ENCODE results near the gene COPG2. TPM values are rescaled to one million over a fixed set of nuclear protein-coding genes. Genes with fewer than 3 reads are reported as not detected.
"Not testable (repeated sequence)": the region's sequence is repeated elsewhere in the genome, so short reads cannot be mapped to it uniquely, and the experiment has no call there.

The COPG2 gene
- total RNA-seq, 4 donors from 2014 or later, result 3.4 to 19.7 (median 7.4) TPM

DNA sequence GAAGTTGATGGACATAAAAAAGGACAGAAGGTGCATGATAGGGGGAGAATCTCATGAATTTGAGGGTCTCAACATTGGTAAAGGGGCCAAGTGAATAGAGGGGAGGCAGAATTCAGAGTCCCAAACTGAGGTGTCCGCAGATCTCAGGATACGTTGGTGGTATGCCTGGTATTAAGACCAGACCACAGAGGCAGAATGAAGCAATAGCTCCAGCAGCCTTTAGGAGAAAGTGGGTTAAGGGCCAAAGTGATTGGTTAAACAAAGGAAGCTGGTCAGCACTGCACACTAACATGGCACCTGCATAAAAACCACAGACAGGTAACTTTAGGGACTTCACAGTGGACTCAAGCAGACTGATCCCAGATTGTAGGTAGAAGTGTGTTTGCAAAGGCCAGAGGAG, 139.1 kb downstream of the COPG2 start:
- intact Hi-C loops (cut with DNase I; ENCODE audit: low total_unique reads), result no loop called here
- no peak overlapping the region for H3K27ac ChIP-seq
- DNase-seq, result no peak
- no peaks in the 10 kb centered on the region for H3K36me3 ChIP-seq
- H3K4me3 ChIP-seq, result no peak overlapping the region
- H3K4me1 ChIP-seq, result peaks cover 0 to 5% (median 0%) of the 10 kb centered on the region in 4 donors
- no peaks in the 10 kb centered on the region for H3K9me3 ChIP-seq
- no peaks in the 10 kb centered on the region for H3K27me3 ChIP-seq
- 98 to 100% methylated on average over 2 of the region's 2 CpGs for WGBS, 2 donors (ENCODE audit: low coverage in 1 of 2)
- in situ Hi-C loops (cut with MboI; ENCODE audit: low pct_ligation_motif_present in 1 of 4, low pct_unique_long_range_greater_than_20kb in 1 of 4, low sequenced_read_pairs in 3 of 4), result no loop called here
- TF ChIP-seq POLR2AphosphoS5 (IDR thresholded peaks at IDR 0.05) (no peak), EP300 (IDR thresholded peaks at IDR 0.05; ENCODE audit: low read depth) (no peak), POLR2A (IDR thresholded peaks at IDR 0.05) (no peak)
- TF ChIP-seq, protein P1, sequence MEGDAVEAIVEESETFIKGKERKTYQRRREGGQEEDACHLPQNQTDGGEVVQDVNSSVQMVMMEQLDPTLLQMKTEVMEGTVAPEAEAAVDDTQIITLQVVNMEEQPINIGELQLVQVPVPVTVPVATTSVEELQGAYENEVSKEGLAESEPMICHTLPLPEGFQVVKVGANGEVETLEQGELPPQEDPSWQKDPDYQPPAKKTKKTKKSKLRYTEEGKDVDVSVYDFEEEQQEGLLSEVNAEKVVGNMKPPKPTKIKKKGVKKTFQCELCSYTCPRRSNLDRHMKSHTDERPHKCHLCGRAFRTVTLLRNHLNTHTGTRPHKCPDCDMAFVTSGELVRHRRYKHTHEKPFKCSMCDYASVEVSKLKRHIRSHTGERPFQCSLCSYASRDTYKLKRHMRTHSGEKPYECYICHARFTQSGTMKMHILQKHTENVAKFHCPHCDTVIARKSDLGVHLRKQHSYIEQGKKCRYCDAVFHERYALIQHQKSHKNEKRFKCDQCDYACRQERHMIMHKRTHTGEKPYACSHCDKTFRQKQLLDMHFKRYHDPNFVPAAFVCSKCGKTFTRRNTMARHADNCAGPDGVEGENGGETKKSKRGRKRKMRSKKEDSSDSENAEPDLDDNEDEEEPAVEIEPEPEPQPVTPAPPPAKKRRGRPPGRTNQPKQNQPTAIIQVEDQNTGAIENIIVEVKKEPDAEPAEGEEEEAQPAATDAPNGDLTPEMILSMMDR (IDR thresholded peaks at IDR 0.05), result no peak

DNA sequence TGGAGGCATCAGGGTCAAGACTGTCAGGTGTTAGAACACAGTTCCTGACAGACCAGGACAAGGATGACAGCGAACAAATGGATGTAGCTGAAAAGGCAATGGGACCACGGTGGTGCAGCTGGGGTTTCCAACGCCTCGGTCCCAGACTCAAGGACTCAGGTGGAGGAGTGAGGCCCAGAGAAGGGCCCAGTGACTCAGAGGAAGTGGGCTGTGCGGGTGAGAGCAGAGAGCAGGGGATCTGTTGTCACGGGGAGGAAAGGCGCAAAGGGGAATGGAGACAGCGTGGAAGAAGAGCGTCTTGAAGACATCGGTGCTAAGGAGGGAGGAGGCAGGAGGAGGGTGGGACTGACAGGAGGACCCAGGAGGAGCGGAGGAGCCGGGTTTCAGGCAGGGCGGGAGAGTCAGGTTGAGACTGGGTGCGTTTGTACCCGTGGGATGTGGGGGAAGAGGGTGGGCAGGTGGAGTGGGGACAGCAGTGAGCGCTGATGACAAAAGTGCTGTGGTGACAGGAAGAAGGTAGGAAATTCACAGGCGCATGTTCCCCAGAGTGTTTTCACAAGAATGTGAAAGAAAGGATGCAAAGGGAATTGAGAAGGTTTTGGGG, 140.7 kb downstream of the COPG2 start:
- intact Hi-C loops (cut with DNase I; ENCODE audit: low total_unique reads); DNase-seq; H3K27me3 ChIP-seq; H3K4me3 ChIP-seq; H3K27ac ChIP-seq; H3K4me1 ChIP-seq; H3K36me3 ChIP-seq; H3K9me3 ChIP-seq; in situ Hi-C loops (cut with MboI; ENCODE audit: low pct_ligation_motif_present in 1 of 4, low pct_unique_long_range_greater_than_20kb in 1 of 4, low sequenced_read_pairs in 3 of 4): not testable (repeated sequence)
- 83 to 88% methylated on average over 10 to 17 of the region's 17 CpGs for WGBS, 2 donors (ENCODE audit: low coverage in 1 of 2)

DNA sequence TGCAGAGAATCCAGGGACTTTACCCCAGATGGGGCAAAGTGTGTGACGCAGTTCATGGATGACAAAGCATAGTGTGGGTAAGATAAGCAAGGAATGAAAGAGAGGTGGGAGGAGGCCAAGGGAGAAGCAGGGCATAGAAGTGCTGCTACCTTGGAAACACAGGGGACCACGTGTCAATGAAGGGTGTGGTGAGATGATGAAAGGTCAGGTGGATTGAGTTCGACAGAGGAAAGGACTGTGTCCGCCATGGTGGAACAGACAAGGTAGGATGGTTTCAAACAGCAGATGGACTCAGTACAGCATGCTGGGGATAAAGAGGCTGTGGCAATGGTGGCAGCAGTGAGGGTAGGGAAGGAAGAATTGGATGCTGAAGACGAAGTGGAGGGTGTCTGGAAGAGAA, 143.9 kb downstream of the COPG2 start:
- H3K27ac ChIP-seq, result no peak overlapping the region
- intact Hi-C loops (cut with DNase I; ENCODE audit: low total_unique reads) (no loop called here), in situ Hi-C loops (cut with MboI; ENCODE audit: low pct_ligation_motif_present in 1 of 4, low pct_unique_long_range_greater_than_20kb in 1 of 4, low sequenced_read_pairs in 3 of 4) (no loop called here)
- H3K27me3 ChIP-seq, result no peaks in the 10 kb centered on the region
- peaks cover 0 to 12% (median 3%) of the 10 kb centered on the region in 4 donors for H3K4me1 ChIP-seq
- H3K36me3 ChIP-seq, result no peaks in the 10 kb centered on the region
- TF ChIP-seq, protein P1 (IDR thresholded peaks at IDR 0.05), result no peak
- no peak for DNase-seq
- WGBS, 2 donors (ENCODE audit: low coverage in 1 of 2), result 89 to 94% methylated on average over 5 of the region's 5 CpGs
- H3K4me3 ChIP-seq, result no peak overlapping the region
- H3K9me3 ChIP-seq, result no peaks in the 10 kb centered on the region

DNA sequence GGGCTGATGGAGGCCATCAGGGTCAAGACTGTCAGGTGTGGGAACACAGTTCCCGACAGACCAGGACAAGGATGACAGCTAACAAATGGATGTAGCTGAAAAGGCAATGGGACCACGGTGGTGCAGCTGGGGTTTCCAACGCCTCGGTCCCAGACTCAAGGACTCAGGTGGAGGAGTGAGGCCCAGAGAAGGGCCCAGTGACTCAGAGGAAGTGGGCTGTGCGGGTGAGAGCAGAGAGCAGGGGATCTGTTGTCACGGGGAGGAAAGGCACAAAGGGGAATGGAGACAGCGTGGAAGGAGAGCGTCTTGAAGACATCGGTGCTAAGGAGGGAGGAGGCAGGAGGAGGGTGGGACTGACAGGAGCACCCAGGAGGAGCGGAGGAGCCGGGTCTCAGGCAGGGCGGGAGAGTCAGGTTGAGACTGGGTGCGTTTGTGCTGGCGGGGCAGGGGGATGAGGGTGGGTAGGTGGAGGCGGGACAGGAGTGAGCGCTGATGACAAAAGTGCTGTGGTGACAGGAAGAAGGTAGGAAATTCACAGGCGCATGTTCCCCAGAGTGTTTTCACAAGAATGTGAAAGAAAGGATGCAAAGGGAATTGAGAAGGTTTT, 144.9 kb downstream of the COPG2 start:
- in situ Hi-C loops (cut with MboI; ENCODE audit: low pct_ligation_motif_present in 1 of 4, low pct_unique_long_range_greater_than_20kb in 1 of 4, low sequenced_read_pairs in 3 of 4); H3K27me3 ChIP-seq; H3K36me3 ChIP-seq; intact Hi-C loops (cut with DNase I; ENCODE audit: low total_unique reads); H3K27ac ChIP-seq; DNase-seq; H3K4me3 ChIP-seq; H3K9me3 ChIP-seq: not testable (repeated sequence)
- 87% methylated on average over 8 to 17 of the region's 17 CpGs for WGBS, 2 donors (ENCODE audit: low coverage in 1 of 2)
- peaks cover 0 to 12% (median 3%) of the 10 kb centered on the region in 4 donors for H3K4me1 ChIP-seq

DNA sequence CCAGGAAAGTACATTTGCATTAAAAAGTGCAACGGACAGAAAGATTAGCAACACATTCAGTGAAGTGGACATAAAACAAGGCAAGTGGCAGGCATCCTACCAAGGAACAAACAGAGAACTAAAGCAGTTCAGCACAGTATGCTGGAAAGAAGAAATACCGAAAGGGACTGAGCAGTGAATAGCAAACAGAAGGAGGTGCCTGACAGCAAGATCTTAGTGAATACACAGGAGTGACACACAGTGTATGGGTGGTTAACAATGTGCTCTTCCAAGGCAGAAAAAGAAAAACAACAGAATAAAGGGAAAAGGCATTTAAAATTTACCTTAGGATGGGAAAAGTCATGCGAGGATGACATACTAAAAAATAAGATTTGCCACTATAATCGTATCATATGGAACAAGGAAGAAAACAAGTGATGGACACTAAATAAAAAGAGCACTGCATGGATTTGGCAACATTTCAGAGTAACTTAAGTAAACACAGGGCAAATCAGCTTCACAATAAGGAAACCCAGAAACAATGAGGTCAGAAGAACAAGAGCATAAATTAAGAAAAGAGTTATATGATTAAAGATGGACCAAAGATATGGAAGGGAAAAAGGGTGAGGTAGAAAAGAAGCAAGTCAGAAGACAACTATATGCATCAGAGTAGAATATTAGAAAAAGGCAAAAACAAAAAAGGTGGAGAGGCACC, 147.1 kb downstream of the COPG2 start:
- no peak overlapping the region for H3K4me3 ChIP-seq
- intact Hi-C loops (cut with DNase I; ENCODE audit: low total_unique reads) (no loop called here), in situ Hi-C loops (cut with MboI; ENCODE audit: low pct_ligation_motif_present in 1 of 4, low pct_unique_long_range_greater_than_20kb in 1 of 4, low sequenced_read_pairs in 3 of 4) (no loop called here)
- no peaks in the 10 kb centered on the region for H3K36me3 ChIP-seq
- no peaks in the 10 kb centered on the region for H3K27me3 ChIP-seq
- TF ChIP-seq POLR2AphosphoS5 (IDR thresholded peaks at IDR 0.05) (no peak), POLR2A (IDR thresholded peaks at IDR 0.05) (no peak), EP300 (IDR thresholded peaks at IDR 0.05; ENCODE audit: low read depth) (no peak)
- TF ChIP-seq, protein P1 (IDR thresholded peaks at IDR 0.05), result no peak
- 65 to 75% methylated on average over 4 of the region's 4 CpGs for WGBS, 2 donors (ENCODE audit: low coverage in 1 of 2)
- H3K4me1 ChIP-seq, result peaks cover 0 to 12% (median 3%) of the 10 kb centered on the region in 4 donors
- H3K9me3 ChIP-seq, result no peaks in the 10 kb centered on the region
- peak overlapping the region in 1 of 4 donors; percentile 25 for H3K27ac ChIP-seq
- DNase-seq, result no peak

All from transverse colon (tissue), 4 donors.